ENCODE results near the gene DNAAF5. TPM values are rescaled to one million over a fixed set of nuclear protein-coding genes. Genes with fewer than 3 reads are reported as not detected.
A peak's percentile ranks its signal among the peaks of the same experiment; 100 is the strongest.

Gene DNAAF5
- total and polyA plus RNA-seq, 2 of the 13 experiments (the other 11 are each of a cell fraction or from before 2014, with no cell fraction given): 11.9 to 21.5 TPM

GRCh38 chr7:822692-823276 lies 96.3 kb downstream of the DNAAF5 start:
- CTCF ChIA-PET (ENCODE audit: low intra/inter-chr PET ratio, low total read pairs): no interaction called here
- intact Hi-C loops (cut with micrococcal nuclease; ENCODE audit: unreplicated experiment): no loop called here
- peak overlapping the region; percentile 26 for H3K27ac ChIP-seq (ENCODE audit: extremely low read length, insufficient read depth, low read length)
- H3K79me2 ChIP-seq (ENCODE audit: insufficient read depth, low read length): peaks cover 92% of the 10 kb centered on the region
- no peak overlapping the region for H3K9ac ChIP-seq (ENCODE audit: insufficient read depth, low read depth, low read length)
- BruUV-seq (replicated peaks): no TSS peak
- 92% methylated on average over 32 of the region's 32 CpGs for WGBS (ENCODE audit: low lambda C conversion rate)
- no peak overlapping the region for H3K4me2 ChIP-seq (ENCODE audit: low read depth, low read length)
- no peaks in the 10 kb centered on the region for H3K27me3 ChIP-seq (ENCODE audit: control insufficient read depth in 1 of 2, insufficient read depth in 2 of 2, low read length in 2 of 2)
- no peak overlapping the region for H3K4me3 ChIP-seq (replicated peaks in 1 of 3; ENCODE audit: insufficient read depth in 1 of 3, low read depth in 2 of 3, low read length in 3 of 3)
- no peaks in the 10 kb centered on the region for H3K9me3 ChIP-seq (ENCODE audit: low read length)
- H3K4me1 ChIP-seq (ENCODE audit: insufficient read depth, low read length): peaks cover 53% of the 10 kb centered on the region
- H3K36me3 ChIP-seq (replicated peaks in 1 of 2; ENCODE audit: control insufficient read depth in 1 of 2, insufficient read depth in 2 of 2, low read length in 2 of 2): peaks cover 1 to 10% of the 10 kb centered on the region in 2 experiments; a peak in 3 of 5 replicates
- DNase-seq (ENCODE audit: low spot score) (no peak), ATAC-seq (peak; percentile 48; the same call in 2 of the 3 replicates), FAIRE-seq (no peak)
- H4K20me1 ChIP-seq (ENCODE audit: insufficient read depth, low read length): peaks cover 44% of the 10 kb centered on the region
- no peak overlapping the region for H2AFZ ChIP-seq (ENCODE audit: low read length)
- in situ Hi-C loops (cut with HindIII; ENCODE audit: extremely low pct_ligation_motif_present, low pct_unique_long_range_greater_than_20kb): no loop called here
- POLR2A ChIA-PET: no interaction called here
- TF ChIP-seq KDM5A (IDR thresholded peaks at IDR 0.05; ENCODE audit: borderline replicate concordance, low read length) (no peak), IKZF4 (CRISPR knock-in tag; IDR thresholded peaks at IDR 0.05; ENCODE audit: borderline replicate concordance, low read depth, not compliant biosample characterization) (no peak), ZNF687 (CRISPR knock-in tag; IDR thresholded peaks at IDR 0.05) (peak; percentile 28; the same call in 1 of the 2 replicates), DNMT1 (CRISPR knock-in tag; IDR thresholded peaks at IDR 0.05) (no peak), DMAP1 (CRISPR knock-in tag; IDR thresholded peaks at IDR 0.05) (no peak), HES4 (CRISPR knock-in tag; IDR thresholded peaks at IDR 0.05; ENCODE audit: borderline replicate concordance) (no peak), ZBTB38 (CRISPR knock-in tag; IDR thresholded peaks at IDR 0.05) (peak; percentile 48; the same call in 1 of the 2 replicates), MAX (IDR thresholded peaks at IDR 0.05) (no peak), GMEB1 (CRISPR knock-in tag; IDR thresholded peaks at IDR 0.05; ENCODE audit: borderline replicate concordance) (no peak)
- TF ChIP-seq, protein P1, sequence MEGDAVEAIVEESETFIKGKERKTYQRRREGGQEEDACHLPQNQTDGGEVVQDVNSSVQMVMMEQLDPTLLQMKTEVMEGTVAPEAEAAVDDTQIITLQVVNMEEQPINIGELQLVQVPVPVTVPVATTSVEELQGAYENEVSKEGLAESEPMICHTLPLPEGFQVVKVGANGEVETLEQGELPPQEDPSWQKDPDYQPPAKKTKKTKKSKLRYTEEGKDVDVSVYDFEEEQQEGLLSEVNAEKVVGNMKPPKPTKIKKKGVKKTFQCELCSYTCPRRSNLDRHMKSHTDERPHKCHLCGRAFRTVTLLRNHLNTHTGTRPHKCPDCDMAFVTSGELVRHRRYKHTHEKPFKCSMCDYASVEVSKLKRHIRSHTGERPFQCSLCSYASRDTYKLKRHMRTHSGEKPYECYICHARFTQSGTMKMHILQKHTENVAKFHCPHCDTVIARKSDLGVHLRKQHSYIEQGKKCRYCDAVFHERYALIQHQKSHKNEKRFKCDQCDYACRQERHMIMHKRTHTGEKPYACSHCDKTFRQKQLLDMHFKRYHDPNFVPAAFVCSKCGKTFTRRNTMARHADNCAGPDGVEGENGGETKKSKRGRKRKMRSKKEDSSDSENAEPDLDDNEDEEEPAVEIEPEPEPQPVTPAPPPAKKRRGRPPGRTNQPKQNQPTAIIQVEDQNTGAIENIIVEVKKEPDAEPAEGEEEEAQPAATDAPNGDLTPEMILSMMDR (CRISPR knock-in tag; IDR thresholded peaks at IDR 0.05): peak; percentile 49
- TF ChIP-seq, protein P2, sequence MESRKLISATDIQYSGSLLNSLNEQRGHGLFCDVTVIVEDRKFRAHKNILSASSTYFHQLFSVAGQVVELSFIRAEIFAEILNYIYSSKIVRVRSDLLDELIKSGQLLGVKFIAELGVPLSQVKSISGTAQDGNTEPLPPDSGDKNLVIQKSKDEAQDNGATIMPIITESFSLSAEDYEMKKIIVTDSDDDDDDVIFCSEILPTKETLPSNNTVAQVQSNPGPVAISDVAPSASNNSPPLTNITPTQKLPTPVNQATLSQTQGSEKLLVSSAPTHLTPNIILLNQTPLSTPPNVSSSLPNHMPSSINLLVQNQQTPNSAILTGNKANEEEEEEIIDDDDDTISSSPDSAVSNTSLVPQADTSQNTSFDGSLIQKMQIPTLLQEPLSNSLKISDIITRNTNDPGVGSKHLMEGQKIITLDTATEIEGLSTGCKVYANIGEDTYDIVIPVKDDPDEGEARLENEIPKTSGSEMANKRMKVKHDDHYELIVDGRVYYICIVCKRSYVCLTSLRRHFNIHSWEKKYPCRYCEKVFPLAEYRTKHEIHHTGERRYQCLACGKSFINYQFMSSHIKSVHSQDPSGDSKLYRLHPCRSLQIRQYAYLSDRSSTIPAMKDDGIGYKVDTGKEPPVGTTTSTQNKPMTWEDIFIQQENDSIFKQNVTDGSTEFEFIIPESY (CRISPR knock-in tag; IDR thresholded peaks at IDR 0.05): peak; percentile 70
- TF ChIP-seq, protein P3, sequence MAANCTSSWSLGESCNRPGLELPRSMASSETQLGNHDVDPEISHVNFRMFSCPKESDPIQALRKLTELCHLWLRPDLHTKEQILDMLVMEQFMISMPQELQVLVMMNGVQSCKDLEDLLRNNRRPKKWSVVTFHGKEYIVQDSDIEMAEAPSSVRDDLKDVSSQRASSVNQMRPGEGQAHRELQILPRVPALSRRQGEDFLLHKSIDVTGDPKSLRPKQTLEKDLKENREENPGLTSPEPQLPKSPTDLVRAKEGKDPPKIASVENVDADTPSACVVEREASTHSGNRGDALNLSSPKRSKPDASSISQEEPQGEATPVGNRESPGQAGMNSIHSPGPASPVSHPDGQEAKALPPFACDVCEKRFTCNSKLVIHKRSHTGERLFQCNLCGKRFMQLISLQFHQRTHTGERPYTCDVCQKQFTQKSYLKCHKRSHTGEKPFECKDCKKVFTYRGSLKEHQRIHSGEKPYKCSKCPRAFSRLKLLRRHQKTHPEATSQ (CRISPR knock-in tag; IDR thresholded peaks at IDR 0.05; ENCODE audit: borderline replicate concordance): no peak

Data from HepG2 (cell line).